Thoracic aorta (tissue), 2 donors: ENCODE results near the gene OR52B6. TPM values are rescaled to one million over a fixed set of nuclear protein-coding genes. Genes with fewer than 3 reads are reported as not detected.

ENCODE experiments used
- ATAC-seq: fragments of 150-250 bp; one replicate; pipeline ENCODE4 v1.8.0; 2017; ENCODE audit warnings: low read depth; ENCODE audit not compliant: insufficient number of reproducible peaks, low FRiP score
- DNase-seq: peaks from one replicate; pipeline ENCODE4 v3.0.0-alpha.2; 2020; ENCODE audit warnings: low spot score
- H3K27ac ChIP-seq, 2 donors: fragments of 200-600 bp; sonication (generic); 1 replicate in 1 of 2; 2 replicates in 1 of 2; pipeline ENCODE4 v1.5.1; 2016; ENCODE audit warnings: mild to moderate bottlenecking in 2 of 2, moderate library complexity in 2 of 2
- H3K27me3 ChIP-seq: fragments of 200-600 bp; sonication (generic); replicated peaks from 2 replicates; pipeline ENCODE4 v1.6.0; 2016; ENCODE audit warnings: mild to moderate bottlenecking; ENCODE audit not compliant: insufficient read depth
- H3K36me3 ChIP-seq: fragments of 200-600 bp; sonication (generic); one replicate; pipeline ENCODE4 v1.5.1; 2016
- H3K4me1 ChIP-seq, 2 donors: fragments of 200-600 bp; sonication (generic); 1 replicate in 1 of 2; 2 replicates in 1 of 2; pipeline versions ENCODE4 v1.5.1 to v1.6.0; 2016; ENCODE audit warnings: low read depth in 2 of 2, mild to moderate bottlenecking in 1 of 2; ENCODE audit not compliant: control insufficient read depth in 1 of 2
- H3K4me3 ChIP-seq: fragments of 200-600 bp; sonication (generic); 2 replicates; pipeline ENCODE4 v1.5.1; 2016; ENCODE audit warnings: mild to moderate bottlenecking
- H3K9me3 ChIP-seq: fragments of 200-600 bp; sonication (generic); 2 replicates; pipeline ENCODE4 v1.5.1; 2016
- total RNA-seq, 2 donors: library from RNA; depleted of rRNA; stranded (reverse); fragments of >200 nt; gene quantifications; one replicate each; pipeline versions ENCODE4 v1.1.0 to v1.2.3, GENCODE V29; 2016
- TF ChIP-seq, protein P1 (sequence below): fragments of 200-600 bp; sonication (generic); IDR thresholded peaks from one replicate; pipeline ENCODE4 v1.5.1; 2019; ENCODE audit warnings: antibody characterized with exemption

The OR52B6 gene
- not detected for total RNA-seq

DNA sequence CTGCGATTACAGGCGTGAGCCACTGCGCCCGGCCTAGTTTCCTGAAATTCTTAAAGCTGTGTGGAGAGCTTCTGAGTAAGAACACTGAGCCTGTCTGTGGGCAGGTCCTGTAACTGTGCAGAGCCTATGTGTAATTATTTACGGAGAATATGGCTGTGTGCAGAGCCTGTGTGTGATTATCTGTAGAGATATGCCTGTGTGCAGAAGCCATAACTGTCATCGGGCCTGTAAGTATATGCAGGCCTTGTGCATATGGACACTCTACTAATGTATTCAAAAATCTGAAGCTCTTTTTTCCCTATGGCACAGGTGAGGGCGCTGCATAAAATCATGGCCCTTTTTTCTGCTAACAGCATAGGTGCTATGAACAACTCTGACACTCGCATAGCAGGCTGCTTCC, at the start of gene OR52B6:
TSS of gene OR52B6 (plus strand) at position 301 of the 400 bp plus-strand sequence. CDS start at position 301, 0 bp downstream.
- ATAC-seq = no peak
- Histone ChIP-seq H3K4me3 (no peak within 1 kb of the TSS), H3K9me3 (no peaks in the 10 kb centered on the region), H3K27me3 (no peaks in the 10 kb centered on the region), H3K36me3 (no peaks in the 10 kb centered on the region), H3K4me1 (no peaks in the 10 kb centered on the region), H3K27ac (no peak within 1 kb of the TSS)
- no peak for DNase-seq
- TF ChIP-seq, protein P1, sequence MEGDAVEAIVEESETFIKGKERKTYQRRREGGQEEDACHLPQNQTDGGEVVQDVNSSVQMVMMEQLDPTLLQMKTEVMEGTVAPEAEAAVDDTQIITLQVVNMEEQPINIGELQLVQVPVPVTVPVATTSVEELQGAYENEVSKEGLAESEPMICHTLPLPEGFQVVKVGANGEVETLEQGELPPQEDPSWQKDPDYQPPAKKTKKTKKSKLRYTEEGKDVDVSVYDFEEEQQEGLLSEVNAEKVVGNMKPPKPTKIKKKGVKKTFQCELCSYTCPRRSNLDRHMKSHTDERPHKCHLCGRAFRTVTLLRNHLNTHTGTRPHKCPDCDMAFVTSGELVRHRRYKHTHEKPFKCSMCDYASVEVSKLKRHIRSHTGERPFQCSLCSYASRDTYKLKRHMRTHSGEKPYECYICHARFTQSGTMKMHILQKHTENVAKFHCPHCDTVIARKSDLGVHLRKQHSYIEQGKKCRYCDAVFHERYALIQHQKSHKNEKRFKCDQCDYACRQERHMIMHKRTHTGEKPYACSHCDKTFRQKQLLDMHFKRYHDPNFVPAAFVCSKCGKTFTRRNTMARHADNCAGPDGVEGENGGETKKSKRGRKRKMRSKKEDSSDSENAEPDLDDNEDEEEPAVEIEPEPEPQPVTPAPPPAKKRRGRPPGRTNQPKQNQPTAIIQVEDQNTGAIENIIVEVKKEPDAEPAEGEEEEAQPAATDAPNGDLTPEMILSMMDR = no peak

DNA sequence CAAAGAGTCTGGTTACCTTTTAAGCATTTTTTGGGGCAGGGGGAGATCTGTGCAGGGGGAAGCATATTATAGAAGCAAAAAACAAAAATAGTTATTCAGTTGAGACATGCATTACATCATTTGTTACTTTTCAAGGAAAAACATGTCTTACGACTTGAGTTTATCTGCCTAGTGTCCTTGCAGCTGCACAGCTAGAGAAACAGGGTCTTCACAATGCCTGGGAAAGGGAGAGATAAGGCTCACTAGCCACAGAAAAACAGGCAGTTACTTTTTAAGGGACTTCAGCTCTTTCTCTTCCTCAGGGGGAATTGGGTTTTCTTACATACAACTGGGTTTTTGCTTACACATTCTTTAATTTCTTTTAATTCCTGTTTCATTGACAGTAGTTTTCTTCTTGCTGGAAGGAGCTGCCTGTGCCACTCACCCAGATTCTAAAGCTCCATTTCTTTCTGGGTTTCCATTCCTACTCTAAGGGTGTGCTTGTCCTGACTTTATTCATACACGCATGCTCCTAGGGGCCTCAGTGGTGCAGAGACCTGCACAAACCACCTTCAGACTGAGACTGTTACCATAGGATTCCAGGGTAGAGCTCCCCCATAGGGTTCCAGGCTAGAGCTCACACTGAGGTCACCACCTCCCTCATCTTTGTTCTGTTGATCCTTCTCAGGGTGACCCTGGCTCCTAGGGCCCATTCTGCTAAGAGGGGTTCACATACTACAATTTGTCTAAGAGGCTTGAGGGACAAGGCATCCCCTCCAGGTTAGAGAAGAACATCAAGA, 49.4 kb upstream of the OR52B6 start:
- Histone ChIP-seq H3K36me3 (no peaks in the 10 kb centered on the region), H3K27ac (no peak overlapping the region), H3K4me1 (no peaks in the 10 kb centered on the region), H3K9me3 (no peaks in the 10 kb centered on the region), H3K27me3 (no peaks in the 10 kb centered on the region), H3K4me3 (no peak overlapping the region)
- TF ChIP-seq, protein P1 = no peak
- DNase-seq = no peak
- no peak for ATAC-seq

DNA sequence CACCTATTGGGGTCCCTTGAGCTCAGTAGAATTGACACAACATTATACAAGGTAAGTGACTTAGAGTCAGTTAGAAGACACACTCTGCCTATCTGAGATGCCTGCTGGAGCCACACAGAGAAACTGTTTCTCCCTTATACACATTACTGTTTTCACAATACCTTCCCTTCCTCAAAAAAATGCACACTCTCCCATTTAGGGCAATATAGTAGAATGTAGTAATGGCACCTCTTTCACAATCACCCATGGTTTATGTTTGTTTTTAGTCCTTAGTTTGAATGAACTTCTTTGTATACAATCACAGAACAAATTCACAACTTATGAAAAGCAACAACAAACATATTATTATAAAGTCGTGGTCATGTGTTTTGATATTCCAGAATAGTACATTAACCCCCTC, 46.6 kb upstream of the OR52B6 start:
- no peaks in the 10 kb centered on the region for H3K4me1 ChIP-seq
- DNase-seq (no peak), ATAC-seq (no peak)
- no peak overlapping the region for H3K27ac ChIP-seq
- TF ChIP-seq, protein P1 = no peak
- no peaks in the 10 kb centered on the region for H3K36me3 ChIP-seq
- no peak overlapping the region for H3K4me3 ChIP-seq
- no peaks in the 10 kb centered on the region for H3K9me3 ChIP-seq
- no peaks in the 10 kb centered on the region for H3K27me3 ChIP-seq

GRCh38 chr11:5536482-5536881, 44.2 kb upstream of the OR52B6 start:
- ATAC-seq (no peak), DNase-seq (no peak)
- H3K4me1 ChIP-seq = no peaks in the 10 kb centered on the region
- TF ChIP-seq, protein P1 = no peak
- no peaks in the 10 kb centered on the region for H3K27me3 ChIP-seq
- H3K36me3 ChIP-seq = no peaks in the 10 kb centered on the region
- no peak overlapping the region for H3K27ac ChIP-seq
- H3K9me3 ChIP-seq = no peaks in the 10 kb centered on the region
- H3K4me3 ChIP-seq = no peak overlapping the region

DNA sequence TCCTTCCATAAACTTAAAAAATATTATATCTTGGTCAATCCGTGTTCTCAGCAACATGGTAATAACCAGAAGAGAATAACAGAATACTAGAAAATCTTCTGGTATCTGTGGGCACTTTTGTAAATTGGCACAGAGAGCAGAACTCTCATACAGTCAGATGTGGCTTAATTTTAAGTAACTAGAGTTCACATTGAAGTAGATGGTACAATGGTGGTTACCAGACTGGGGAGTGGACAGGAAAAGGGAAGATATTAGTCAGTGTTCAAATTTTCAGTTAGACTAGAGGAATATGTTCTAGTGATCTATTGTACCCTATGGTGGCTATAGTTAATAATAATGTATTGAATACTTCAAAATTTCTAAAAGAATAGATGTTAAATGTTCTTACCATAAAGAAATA, 39.2 kb upstream of the OR52B6 start:
- H3K27me3 ChIP-seq = no peaks in the 10 kb centered on the region
- TF ChIP-seq, protein P1 = no peak

More for the DNA sequence above, 39.2 kb upstream of the OR52B6 start:
- ATAC-seq = no peak
- no peak overlapping the region for H3K4me3 ChIP-seq
- no peaks in the 10 kb centered on the region for H3K36me3 ChIP-seq
- no peak overlapping the region for H3K27ac ChIP-seq
- no peaks in the 10 kb centered on the region for H3K9me3 ChIP-seq
- no peak for DNase-seq
- no peaks in the 10 kb centered on the region for H3K4me1 ChIP-seq
